Right lobe of liver (tissue), 6 donors: ENCODE results near the gene PEAK1. TPM values are rescaled to one million over a fixed set of nuclear protein-coding genes. Genes with fewer than 3 reads are reported as not detected.

Experiments
- ATAC-seq, 4 donors: fragments of 200-7000 bp; cut with Tn5 transposase; one replicate each; pipeline ENCODE4 v1.9.1; 2020; ENCODE audit warnings: mild to moderate bottlenecking in 4 of 4, moderate library complexity in 4 of 4
- DNase-seq, 3 donors: peaks; one replicate each; pipeline ENCODE4 v3.0.0-alpha.2; 2020
- H3K27ac ChIP-seq, 3 donors: fragments of 200-600 bp; one replicate each; pipeline ENCODE4 v1.8.0; 2022
- H3K27me3 ChIP-seq, 2 donors: fragments of 200-600 bp; one replicate each; pipeline ENCODE4 v1.8.0; 2022
- H3K36me3 ChIP-seq, 4 donors: fragments of 200-600 bp; sonication (generic) in 1 of 4; one replicate each; pipeline versions ENCODE4 v1.5.1 to v1.8.0; 2017 to 2022; ENCODE audit warnings: control low read depth in 1 of 4
- H3K4me1 ChIP-seq, 4 donors: fragments of 200-600 bp; sonication (generic) in 1 of 4; one replicate each; pipeline versions ENCODE4 v1.5.1 to v1.8.0; 2017 to 2022; ENCODE audit warnings: control low read depth in 1 of 4
- H3K4me3 ChIP-seq, 3 donors: fragments of 200-600 bp; one replicate each; pipeline ENCODE4 v1.8.0; 2022
- H3K9me3 ChIP-seq, 4 donors: fragments of 200-600 bp; sonication (generic) in 1 of 4; one replicate each; pipeline versions ENCODE4 v1.5.1 to v1.8.0; 2017 to 2022; ENCODE audit warnings: control low read depth in 1 of 4
- POLR2A ChIP-seq: fragments of 450-650 bp; IDR thresholded peaks from one replicate; pipeline ENCODE4 v1.6.1; 2017; ENCODE audit warnings: antibody characterized with exemption, mild to moderate bottlenecking
- WGBS: methylation state at CpG from one replicate; pipeline ENCODE4 v1.1.6; 2018; ENCODE audit warnings: low coverage, low lambda C conversion rate; ENCODE audit not compliant: insufficient coverage; ENCODE audit errors: missing lambda C conversion rate; 5-methylcytosine and 5-hydroxymethylcytosine counted together
- intact Hi-C, 2 donors: fragments of 100-400 bp; cut with DNase I; formaldehyde crosslinking; loops; one replicate each; pipeline versions ENCODE4 v1.11.2 to v1.14.1; 2022
- total RNA-seq, 6 experiments: library from RNA; depleted of rRNA in 2 of 6; stranded (reverse); fragments of >200 nt in 2 of 6; fragmentation: NEBNext Ultra II Directional in 3 of 6; extraction: Animal tissue kit (Norgen Biotek cat#: 25700) in 3 of 6; gene quantifications; one replicate each; pipeline versions ENCODE4 v1.1.0 to v1.2.4, GENCODE V29; 2016 to 2023
- TF ChIP-seq, protein P1 (sequence below), 4 donors: fragments of 200-600 bp in 3 of 4; fragments of 450-650 bp in 1 of 4; IDR thresholded peaks; one replicate each; pipeline versions ENCODE4 v1.5.1 to v1.8.0; 2016 to 2022; ENCODE audit warnings: antibody characterized with exemption in 4 of 4, mild to moderate bottlenecking in 2 of 4
- donor health status: DM: no; HTN: yes; CAD: no.
- donor health status: DM: no; HTN: no; CAD: no.
- donor health status: DM: no; HTN: no; CAD: no.
- donor health status: DM: no; HTN: yes; CAD: no.
- donor health status: DM: no; HTN: yes; CAD: no.

The PEAK1 gene
- total RNA-seq, 6 experiments from 2014 or later, result 5.9 to 18.4 (median 10.1) TPM

DNA sequence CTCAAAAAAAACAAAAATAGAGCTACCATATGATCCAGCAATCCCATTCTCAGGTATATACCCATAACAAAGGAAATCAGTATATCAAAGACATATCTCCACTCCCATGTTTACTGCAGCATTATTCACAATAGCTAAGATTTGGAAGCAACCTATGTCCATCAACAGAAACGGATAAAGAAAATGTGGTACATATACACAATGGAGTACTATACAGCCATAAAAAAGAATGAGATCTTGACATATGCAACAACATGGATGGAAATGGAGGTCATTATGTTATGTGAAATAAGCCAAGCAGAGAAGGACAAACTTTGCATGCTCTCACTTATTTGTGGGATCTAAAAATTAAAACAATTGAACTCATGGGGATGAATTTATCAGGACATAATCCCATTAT is 19.6 kb downstream of the PEAK1 start:
- WGBS, result no CpG with 5 or more reads among the region's 1 CpG

GRCh38 chr15:77398927-77399326 is 21.0 kb downstream of the PEAK1 start:
- Histone ChIP-seq H3K4me3 (no peak overlapping the region), H3K27me3 (no peaks in the 10 kb centered on the region), H3K36me3 (no peaks in the 10 kb centered on the region), H3K9me3 (peaks cover 0 to 9% (median 4%) of the 10 kb centered on the region in 4 donors), H3K27ac (no peak overlapping the region), H3K4me1 (no peaks in the 10 kb centered on the region)
- TF ChIP-seq POLR2A, result no peak
- TF ChIP-seq, protein P1, sequence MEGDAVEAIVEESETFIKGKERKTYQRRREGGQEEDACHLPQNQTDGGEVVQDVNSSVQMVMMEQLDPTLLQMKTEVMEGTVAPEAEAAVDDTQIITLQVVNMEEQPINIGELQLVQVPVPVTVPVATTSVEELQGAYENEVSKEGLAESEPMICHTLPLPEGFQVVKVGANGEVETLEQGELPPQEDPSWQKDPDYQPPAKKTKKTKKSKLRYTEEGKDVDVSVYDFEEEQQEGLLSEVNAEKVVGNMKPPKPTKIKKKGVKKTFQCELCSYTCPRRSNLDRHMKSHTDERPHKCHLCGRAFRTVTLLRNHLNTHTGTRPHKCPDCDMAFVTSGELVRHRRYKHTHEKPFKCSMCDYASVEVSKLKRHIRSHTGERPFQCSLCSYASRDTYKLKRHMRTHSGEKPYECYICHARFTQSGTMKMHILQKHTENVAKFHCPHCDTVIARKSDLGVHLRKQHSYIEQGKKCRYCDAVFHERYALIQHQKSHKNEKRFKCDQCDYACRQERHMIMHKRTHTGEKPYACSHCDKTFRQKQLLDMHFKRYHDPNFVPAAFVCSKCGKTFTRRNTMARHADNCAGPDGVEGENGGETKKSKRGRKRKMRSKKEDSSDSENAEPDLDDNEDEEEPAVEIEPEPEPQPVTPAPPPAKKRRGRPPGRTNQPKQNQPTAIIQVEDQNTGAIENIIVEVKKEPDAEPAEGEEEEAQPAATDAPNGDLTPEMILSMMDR (IDR thresholded peaks at IDR 0.05), result no peak
- DNase-seq (no peak), ATAC-seq (no peak)
- intact Hi-C loops, result no loop called here
- 100% methylated on average over 1 of the region's 1 CpG for WGBS

More for the DNA sequence above, 19.6 kb downstream of the PEAK1 start:
- H3K27ac ChIP-seq, result no peak overlapping the region
- TF ChIP-seq, protein P1 (IDR thresholded peaks at IDR 0.05), result no peak
- no peak for TF ChIP-seq POLR2A
- intact Hi-C loops, result no loop called here
- ATAC-seq, result no peak
- H3K4me3 ChIP-seq, result no peak overlapping the region
- no peaks in the 10 kb centered on the region for H3K4me1 ChIP-seq
- H3K9me3 ChIP-seq, result peaks cover 0 to 7% (median 2%) of the 10 kb centered on the region in 4 donors
- DNase-seq, result no peak
- no peaks in the 10 kb centered on the region for H3K36me3 ChIP-seq
- H3K27me3 ChIP-seq, result no peaks in the 10 kb centered on the region

- Histone ChIP-seq H3K9me3 (peaks cover 0 to 9% (median 4%) of the 10 kb centered on the region in 4 donors), H3K4me1 (no peaks in the 10 kb centered on the region), H3K4me3 (no peak overlapping the region), H3K36me3 (no peaks in the 10 kb centered on the region), H3K27ac (no peak overlapping the region), H3K27me3 (no peaks in the 10 kb centered on the region)
- ATAC-seq (no peak), DNase-seq (no peak)
- WGBS, result 91% methylated on average over 1 of the region's 1 CpG
- TF ChIP-seq, protein P1 (IDR thresholded peaks at IDR 0.05), result no peak
- TF ChIP-seq POLR2A, result no peak
- intact Hi-C loops, result no loop called here
Measured at GRCh38 chr15:77396692-77397091, 23.2 kb downstream of the PEAK1 start.

- TF ChIP-seq POLR2A, result no peak
- TF ChIP-seq, protein P1 (IDR thresholded peaks at IDR 0.05), result no peak
- intact Hi-C loops, result no loop called here
- Histone ChIP-seq H3K36me3 (no peaks in the 10 kb centered on the region), H3K9me3 (peaks cover 0 to 9% (median 4%) of the 10 kb centered on the region in 4 donors), H3K27ac (no peak overlapping the region), H3K27me3 (no peaks in the 10 kb centered on the region), H3K4me3 (no peak overlapping the region), H3K4me1 (no peaks in the 10 kb centered on the region)
- 92% methylated on average over 2 of the region's 3 CpGs for WGBS
- no peak for ATAC-seq
- no peak for DNase-seq
Measured at GRCh38 chr15:77395013-77395774, 24.7 kb downstream of the PEAK1 start.
